Esophagus muscularis mucosa (tissue), 4 donors: ENCODE results near the gene MRO. TPM values are rescaled to one million over a fixed set of nuclear protein-coding genes. Genes with fewer than 3 reads are reported as not detected.
"Not testable (repeated sequence)": the region's sequence is repeated elsewhere in the genome, so short reads cannot be mapped to it uniquely, and the experiment has no call there.

Experiments used
- DNase-seq: peaks from one replicate; pipeline ENCODE4 v3.0.0-alpha.2; 2017; ENCODE audit errors: extremely low spot score
- H3K27ac ChIP-seq, 4 donors: fragments of 200-600 bp; sonication (generic); replicated peaks in 1 of 4; 1 replicate in 3 of 4; 2 replicates in 1 of 4; pipeline ENCODE4 v1.5.1; 2016 to 2019; ENCODE audit warnings: mild to moderate bottlenecking in 1 of 4
- H3K27me3 ChIP-seq, 4 donors: fragments of 200-600 bp; sonication (generic); one replicate each; pipeline versions ENCODE4 v1.5.1 to v1.6.0; 2016 to 2019
- H3K36me3 ChIP-seq, 4 donors: fragments of 200-600 bp; sonication (generic); one replicate each; pipeline ENCODE4 v1.5.1; 2016 to 2019
- H3K4me1 ChIP-seq, 4 donors: fragments of 200-600 bp; sonication (generic); one replicate each; pipeline ENCODE4 v1.5.1; 2016 to 2019
- H3K4me3 ChIP-seq, 4 donors: fragments of 200-600 bp; sonication (generic); 1 replicate in 2 of 4; 2 replicates in 2 of 4; pipeline ENCODE4 v1.5.1; 2016 to 2019; ENCODE audit warnings: mild to moderate bottlenecking in 4 of 4, moderate library complexity in 1 of 4
- H3K9me3 ChIP-seq, 4 donors: fragments of 200-600 bp; sonication (generic); 1 replicate in 3 of 4; 2 replicates in 1 of 4; pipeline ENCODE4 v1.5.1; 2016 to 2019
- CTCF ChIP-seq, 3 experiments: fragments of 200-600 bp in 2 of 3; fragments of 450-650 bp in 1 of 3; sonication (generic) in 2 of 3; IDR thresholded peaks; one replicate each; pipeline ENCODE4 v1.5.1; 2017 to 2019; ENCODE audit warnings: antibody characterized with exemption in 3 of 3, mild to moderate bottlenecking in 2 of 3, moderate library complexity in 1 of 3
- EP300 ChIP-seq: sonication (generic); formaldehyde crosslinking; IDR thresholded peaks from one replicate; pipeline ENCODE4 v1.6.1; 2017; ENCODE audit warnings: antibody characterized with exemption
- POLR2A ChIP-seq: fragments of 450-650 bp; IDR thresholded peaks from one replicate; pipeline ENCODE4 v1.6.1; 2017; ENCODE audit warnings: antibody characterized with exemption, moderate library complexity, mild to moderate bottlenecking, low read depth
- POLR2AphosphoS5 ChIP-seq, 2 donors: sonication (generic); formaldehyde crosslinking; IDR thresholded peaks; one replicate each; pipeline ENCODE4 v1.6.1; 2017; ENCODE audit warnings: antibody characterized with exemption in 2 of 2
- WGBS: methylation state at CpG from one replicate; pipeline ENCODE4 v1.1.5; 2018; 5-methylcytosine and 5-hydroxymethylcytosine counted together
- intact Hi-C: fragments of 100-400 bp; cut with DNase I; formaldehyde crosslinking; loops from one replicate; pipeline ENCODE4 v1.15.1; 2023
- total RNA-seq, 4 donors: library from RNA; depleted of rRNA; stranded (reverse); fragments of >200 nt; gene quantifications; one replicate each; pipeline versions ENCODE4 v1.1.0 to v1.2.1, GENCODE V29; 2016

Gene MRO
- total RNA-seq, 4 donors from 2014 or later, result 0.52 to 1.4 (median 0.83) TPM

- 68% methylated on average over 3 of the region's 3 CpGs for WGBS
- Histone ChIP-seq H3K36me3 (no peaks in the 10 kb centered on the region), H3K4me3 (no peak overlapping the region), H3K27me3 (no peaks in the 10 kb centered on the region), H3K27ac (no peak overlapping the region), H3K9me3 (no peaks in the 10 kb centered on the region), H3K4me1 (no peaks in the 10 kb centered on the region)
- intact Hi-C loops, result loop anchor here (10.0 kb wide), 1 partner anchor 122 kb away; no protein-coding TSS in a partner anchor
- peak; percentile 50 for DNase-seq
- TF ChIP-seq EP300 (no peak), POLR2A (no peak), CTCF (IDR thresholded peaks at IDR 0.05) (no peak), POLR2AphosphoS5 (IDR thresholded peaks at IDR 0.05) (no peak)
Measured at GRCh38 chr18:50786864-50787263, 33.0 kb downstream of the MRO start.

- intact Hi-C loops, result loop anchor here (5.0 to 10.0 kb wide), 2 partner anchors 119 to 226 kb away; no protein-coding TSS in a partner anchor
- no peak for DNase-seq
- Histone ChIP-seq H3K9me3 (no peaks in the 10 kb centered on the region), H3K27me3 (no peaks in the 10 kb centered on the region), H3K36me3 (no peaks in the 10 kb centered on the region), H3K4me1 (no peaks in the 10 kb centered on the region), H3K4me3 (no peak overlapping the region), H3K27ac (no peak overlapping the region)
- 88% methylated on average over 2 of the region's 3 CpGs for WGBS
- TF ChIP-seq POLR2A, result no peak
- TF ChIP-seq EP300, result no peak
Measured at GRCh38 chr18:50783553-50783952, 36.3 kb downstream of the MRO start.

GRCh38 chr18:50779021-50779420 is 40.8 kb downstream of the MRO start:
- H3K4me1 ChIP-seq, H3K36me3 ChIP-seq, intact Hi-C loops, H3K27ac ChIP-seq, H3K27me3 ChIP-seq, H3K9me3 ChIP-seq, H3K4me3 ChIP-seq: not testable (repeated sequence)
- peak; percentile 77 for DNase-seq
- WGBS, result 97% methylated on average over 3 of the region's 3 CpGs

GRCh38 chr18:50776383-50776782 is 43.4 kb downstream of the MRO start:
- no peak overlapping the region for H3K27ac ChIP-seq
- H3K4me1 ChIP-seq, result no peaks in the 10 kb centered on the region
- TF ChIP-seq EP300 (no peak), POLR2AphosphoS5 (IDR thresholded peaks at IDR 0.05) (no peak), CTCF (IDR thresholded peaks at IDR 0.05) (no peak), POLR2A (no peak)
- no peaks in the 10 kb centered on the region for H3K36me3 ChIP-seq
- no peak overlapping the region for H3K4me3 ChIP-seq
- H3K9me3 ChIP-seq, result no peaks in the 10 kb centered on the region
- no peaks in the 10 kb centered on the region for H3K27me3 ChIP-seq
- 73% methylated on average over 4 of the region's 4 CpGs for WGBS
- DNase-seq, result no peak
- intact Hi-C loops, result no loop called here

- intact Hi-C loops, result no loop called here
- Histone ChIP-seq H3K9me3 (peaks cover 0 to 1% (median 0%) of the 10 kb centered on the region in 4 donors), H3K36me3 (no peaks in the 10 kb centered on the region), H3K27ac (no peak overlapping the region), H3K4me3 (no peak overlapping the region), H3K27me3 (no peaks in the 10 kb centered on the region), H3K4me1 (no peaks in the 10 kb centered on the region)
- no peak for DNase-seq
- TF ChIP-seq POLR2AphosphoS5 (IDR thresholded peaks at IDR 0.05), result no peak
- TF ChIP-seq EP300, result no peak
- WGBS, result 97% methylated on average over 14 of the region's 14 CpGs
Measured at GRCh38 chr18:50775726-50776125, 44.1 kb downstream of the MRO start.

GRCh38 chr18:50775207-50775606 is 44.6 kb downstream of the MRO start:
- H3K27ac ChIP-seq, result no peak overlapping the region
- peaks cover 0 to 6% (median 2%) of the 10 kb centered on the region in 4 donors for H3K9me3 ChIP-seq
- intact Hi-C loops, result no loop called here
- no peak for TF ChIP-seq EP300
- no peak for TF ChIP-seq POLR2A
- no peak for TF ChIP-seq CTCF (IDR thresholded peaks at IDR 0.05)
- TF ChIP-seq POLR2AphosphoS5 (IDR thresholded peaks at IDR 0.05), result no peak
- no peaks in the 10 kb centered on the region for H3K4me1 ChIP-seq
- H3K27me3 ChIP-seq, result no peaks in the 10 kb centered on the region
- DNase-seq, result no peak
- no peaks in the 10 kb centered on the region for H3K36me3 ChIP-seq
- H3K4me3 ChIP-seq, result no peak overlapping the region
- WGBS, result 93% methylated on average over 5 of the region's 9 CpGs
